ENCODE data around the gene DIP2C.
"Not testable (repeated sequence)": the region's sequence is repeated elsewhere in the genome, so short reads cannot be mapped to it uniquely, and the experiment has no call there.

The DIP2C gene

DNA sequence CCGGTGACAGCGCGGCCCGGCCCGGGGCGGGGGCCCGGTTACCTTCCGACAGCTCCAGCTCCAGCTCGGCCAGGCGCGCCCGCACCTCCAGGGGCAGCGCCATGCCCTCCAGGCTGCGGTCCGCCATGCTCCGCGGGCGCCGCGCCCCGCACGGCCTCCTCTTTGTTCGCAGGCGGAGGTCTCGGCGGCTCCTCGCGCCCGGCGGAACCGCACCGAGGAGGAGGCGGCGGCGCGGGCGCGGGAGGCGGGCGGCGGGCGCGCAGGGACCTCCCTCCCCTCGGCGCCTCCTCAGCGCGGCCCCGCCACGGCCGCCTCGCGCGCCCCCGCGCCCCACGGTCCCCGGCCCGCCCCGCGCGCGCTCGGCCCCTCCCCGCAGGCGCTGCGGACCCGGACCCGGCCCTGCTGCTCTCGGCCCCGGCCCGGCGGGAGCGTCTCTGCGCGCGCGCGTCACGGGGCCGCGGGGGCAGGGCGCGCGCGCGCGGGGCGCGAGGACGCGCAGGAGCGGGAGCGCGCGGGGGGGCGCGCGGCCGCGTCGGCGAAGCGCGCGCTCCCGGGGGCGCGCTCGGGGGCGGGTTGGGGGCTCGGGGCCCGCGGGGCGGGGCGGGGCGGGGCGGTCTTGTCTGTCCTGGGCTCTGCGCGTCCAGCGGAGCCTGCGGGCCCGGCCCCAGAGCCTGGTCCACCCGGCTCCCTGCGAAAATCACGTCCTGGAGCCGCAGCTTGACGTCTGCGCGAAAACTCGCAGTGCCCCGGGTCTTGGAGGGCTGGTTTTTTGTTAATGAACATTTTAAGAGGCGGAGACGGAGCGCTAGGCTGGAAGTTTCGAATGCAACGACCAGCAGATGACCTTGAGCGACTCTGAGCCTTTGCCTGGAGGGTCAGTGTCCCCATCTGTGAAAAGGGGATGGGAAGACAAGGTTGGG, at the start of gene DIP2C:
Gene DIP2C, minus strand, starts transcription at position 217 of the 920 bp plus-strand sequence. Its CDS starts 90 bp downstream, at position 127.
- DNase-seq = no peak

- DNase-seq = no peak
Observed at GRCh38 chr10:734481-734880, 45.0 kb upstream of the DIP2C start.

DNA sequence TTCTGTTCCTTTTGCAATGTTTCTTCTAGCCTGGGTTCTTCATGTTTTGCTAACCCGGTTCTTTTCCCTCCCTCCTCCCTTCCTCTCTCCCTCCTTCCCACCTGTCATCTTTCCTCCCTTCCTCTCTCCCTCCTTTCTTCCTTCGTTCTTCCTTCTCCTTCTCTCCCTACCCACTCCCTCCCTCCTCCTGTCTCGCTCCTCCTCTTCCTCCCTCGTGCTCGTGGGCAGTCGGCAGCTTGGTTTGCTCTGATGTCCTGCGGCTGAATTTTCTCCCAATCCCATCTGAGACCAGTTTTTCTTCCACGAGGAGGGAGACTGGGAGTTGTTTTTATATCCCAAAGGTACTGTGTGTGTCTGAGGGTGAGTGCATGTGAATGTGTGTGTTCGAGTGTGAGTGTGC, 43.6 kb upstream of the DIP2C start:
- no peak for DNase-seq

- no peak for DNase-seq
Observed at GRCh38 chr10:729213-729612, 39.7 kb upstream of the DIP2C start.

DNA sequence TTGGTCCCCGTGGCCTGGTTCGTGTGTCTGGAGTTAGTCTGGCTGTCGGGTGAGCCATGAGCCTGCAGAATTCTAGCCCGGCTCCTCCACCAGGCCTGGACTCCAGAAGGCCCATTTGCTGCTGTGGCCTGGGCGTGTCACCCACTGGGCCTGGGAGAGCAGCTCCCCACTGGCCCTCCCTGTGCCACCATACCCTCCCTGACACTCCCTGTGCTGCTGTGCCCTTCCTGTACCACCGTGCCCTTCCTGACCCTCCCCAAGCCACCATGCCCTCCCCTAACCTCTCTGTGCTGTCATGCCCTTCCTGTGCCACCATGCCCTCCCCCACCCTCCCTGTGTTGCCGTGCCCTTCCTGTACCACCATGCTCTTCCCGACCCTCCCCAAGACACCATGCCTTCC, 39.1 kb upstream of the DIP2C start:
- no peak for DNase-seq

- no peak for DNase-seq
Observed at GRCh38 chr10:727162-727790, 37.8 kb upstream of the DIP2C start.

DNA sequence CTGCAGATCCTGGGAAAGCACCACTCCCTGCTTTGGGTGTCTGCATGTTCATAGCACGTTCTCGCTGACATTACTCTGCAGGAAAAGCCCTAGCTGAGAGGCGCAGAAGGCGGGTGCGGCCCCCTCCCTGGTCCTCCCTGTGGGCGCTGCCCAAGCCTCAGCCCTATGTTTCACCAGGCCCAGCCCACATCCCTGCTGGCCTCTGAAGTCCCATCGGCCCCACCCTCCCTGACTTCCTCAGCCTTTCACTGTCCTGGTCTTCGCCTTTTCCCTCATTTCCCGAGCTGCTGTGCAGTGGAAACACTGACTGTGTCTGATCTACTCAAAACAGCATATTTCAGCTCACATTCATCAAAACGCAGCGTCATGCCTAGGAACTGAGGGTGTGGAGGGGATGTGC, 36.3 kb upstream of the DIP2C start:
- no peak for DNase-seq

- DNase-seq = no peak
Observed at GRCh38 chr10:725302-725701, 35.8 kb upstream of the DIP2C start.

DNA sequence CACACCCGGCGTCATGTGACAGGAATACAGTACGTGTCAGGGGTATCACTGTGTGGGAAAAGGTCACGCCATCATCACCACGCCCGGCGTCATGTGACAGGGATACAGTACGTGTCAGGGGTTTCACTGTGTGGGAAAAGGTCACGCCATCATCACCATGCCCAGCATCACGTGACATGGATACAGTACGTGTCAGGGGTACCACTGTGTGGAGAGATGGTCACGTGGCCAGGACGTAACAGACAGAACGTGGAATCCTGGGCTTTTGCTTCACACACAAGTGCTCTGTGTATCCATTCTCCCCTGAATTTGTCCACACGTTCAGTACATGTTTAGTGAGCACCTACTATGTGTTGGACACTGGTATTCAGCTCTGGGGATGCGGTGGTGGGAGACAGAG, 34.5 kb upstream of the DIP2C start:
- DNase-seq = no peak

GRCh38 chr10:722281-723060, 33.0 kb upstream of the DIP2C start:
- no peak for DNase-seq

- no peak for DNase-seq
Observed at GRCh38 chr10:718143-718700, 28.8 kb upstream of the DIP2C start.

GRCh38 chr10:717458-717857, 28.0 kb upstream of the DIP2C start:
- no peak for DNase-seq

GRCh38 chr10:716821-717220, 27.4 kb upstream of the DIP2C start:
- DNase-seq = no peak

- DNase-seq = no peak
Observed at GRCh38 chr10:714214-714613, 24.7 kb upstream of the DIP2C start.

GRCh38 chr10:712575-712974, 23.1 kb upstream of the DIP2C start:
- no peak for DNase-seq

DNA sequence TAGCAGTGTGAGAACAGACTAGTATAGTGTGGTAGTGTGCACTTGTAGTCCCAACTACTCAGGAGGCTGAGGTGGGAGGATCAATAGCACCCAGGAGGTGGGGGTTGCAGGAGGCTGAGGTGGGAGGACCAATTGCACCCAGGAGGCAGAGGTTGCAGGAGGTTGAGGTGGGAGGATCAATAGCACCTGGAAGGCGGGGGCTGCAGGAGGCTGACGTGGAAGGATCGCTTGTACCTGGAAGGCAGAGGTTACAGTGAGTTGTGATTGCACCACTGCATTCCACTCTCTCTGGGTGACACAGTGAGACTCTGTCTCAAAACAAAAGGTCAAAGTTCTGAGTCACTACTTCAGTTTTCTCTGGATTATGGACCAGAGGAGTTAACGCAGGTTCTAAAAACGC, 22.6 kb upstream of the DIP2C start:
- no peak for DNase-seq

DNA sequence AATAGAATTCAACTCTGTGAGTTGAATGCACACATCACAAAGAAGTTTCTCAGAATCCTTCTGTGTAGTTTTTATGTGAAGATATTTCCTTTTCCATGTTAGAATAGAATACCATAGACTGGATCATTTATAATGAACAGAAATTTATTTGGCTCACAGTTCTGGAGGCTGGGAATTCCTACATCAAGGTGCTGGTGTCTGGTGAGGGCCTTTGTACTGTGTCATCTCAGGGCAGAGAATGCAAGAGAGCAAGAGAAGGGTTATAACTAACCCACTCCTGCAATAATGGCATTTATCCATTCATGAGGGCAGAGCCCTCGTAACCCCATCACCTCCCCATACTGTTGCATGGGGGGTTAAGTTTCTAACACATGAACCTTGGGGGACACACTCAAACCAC, 18.4 kb upstream of the DIP2C start:
- DNase-seq = no peak

GRCh38 chr10:707456-707855, 18.0 kb upstream of the DIP2C start:
- no peak for DNase-seq

DNA sequence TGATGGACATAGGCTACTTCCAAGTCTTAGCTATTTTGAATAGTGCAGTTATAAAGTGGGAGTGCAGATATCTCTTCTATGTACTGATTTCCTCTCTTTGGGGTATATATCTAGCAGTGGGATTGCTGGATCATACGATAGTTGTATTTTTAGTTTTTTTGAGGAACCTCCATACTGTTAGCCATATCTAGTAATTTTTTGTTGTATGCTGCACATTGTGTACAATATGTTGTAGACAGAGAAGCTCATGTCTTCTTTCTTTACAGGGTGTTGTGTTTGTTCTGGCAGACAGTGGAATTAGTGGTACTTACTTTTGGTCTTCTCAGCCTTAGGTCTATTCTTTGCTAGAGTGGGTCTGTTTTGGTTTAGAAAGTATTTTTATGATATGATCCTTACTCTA, 13.7 kb upstream of the DIP2C start:
- DNase-seq = no peak

GRCh38 chr10:700183-700582, 10.7 kb upstream of the DIP2C start:
- DNase-seq = not testable (repeated sequence)

- DNase-seq = no peak
Observed at GRCh38 chr10:697097-697875, 7.8 kb upstream of the DIP2C start.

DNA sequence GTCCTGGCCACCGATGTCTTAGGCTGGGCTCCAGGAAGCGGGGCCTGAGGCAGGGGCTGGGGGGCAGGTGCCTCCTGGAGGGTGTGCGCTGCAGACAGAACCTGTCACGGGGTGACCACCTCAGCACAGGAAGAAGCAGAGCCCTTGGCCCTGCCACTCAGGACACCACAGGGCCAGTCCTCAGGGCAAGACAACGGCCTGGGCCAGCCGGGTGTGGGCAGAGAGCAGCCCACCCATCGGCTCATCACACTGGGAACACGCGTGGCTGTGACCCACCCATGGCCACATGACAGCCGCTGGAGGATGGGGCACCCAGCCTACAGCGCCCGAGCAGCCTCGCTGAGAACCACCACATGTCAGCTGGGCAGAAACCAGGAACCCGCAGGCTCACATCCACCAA, 5.9 kb upstream of the DIP2C start:
- DNase-seq = no peak

DNA sequence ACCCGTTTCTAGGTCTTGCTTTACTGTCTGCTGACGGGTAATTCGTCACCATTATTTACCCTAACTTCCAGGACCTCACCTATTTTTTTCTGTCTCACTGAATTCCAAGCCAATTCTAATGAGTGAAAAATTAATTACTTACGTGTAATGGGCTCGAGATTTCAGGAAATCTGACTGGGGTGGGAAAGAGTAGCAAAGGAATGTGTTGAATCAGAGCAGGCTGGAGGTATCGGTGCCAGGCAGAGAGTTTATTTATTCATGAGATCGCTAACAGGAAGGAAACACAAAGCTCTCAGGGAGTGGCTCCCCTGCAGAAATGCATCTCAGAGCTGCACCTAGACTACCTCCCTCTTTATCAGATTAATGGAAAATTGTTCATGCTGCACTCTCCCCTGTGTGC, 4.0 kb upstream of the DIP2C start:
- no peak for DNase-seq
